AG09309 (cell line): ENCODE results near the gene EHD4.

Source experiments
- DNase-seq: peaks from one replicate; pipeline ENCODE4 v3.0.0-alpha.2; 2010; ENCODE audit warnings: low read depth
- H3K4me3 ChIP-seq: 2 replicates; pipeline ENCODE4 v1.5.1; 2011; ENCODE audit warnings: mild to moderate bottlenecking, low read depth, low read length, moderate library complexity; ENCODE audit not compliant: control insufficient read depth
- CTCF ChIP-seq: IDR thresholded peaks from 2 replicates; pipeline ENCODE4 v1.5.1; 2011; ENCODE audit warnings: mild to moderate bottlenecking, low read depth, low read length, inconsistent platforms; ENCODE audit not compliant: insufficient read depth, control insufficient read depth; ENCODE audit errors: missing control alignments

The EHD4 gene

GRCh38 chr15:41917767-41918430 is 54.5 kb downstream of the EHD4 start:
- DNase-seq: no peak
- TF ChIP-seq CTCF: no peak
- H3K4me3 ChIP-seq: no peak overlapping the region

- H3K4me3 ChIP-seq: no peak overlapping the region
- no peak for DNase-seq
- TF ChIP-seq CTCF: no peak
Measured at GRCh38 chr15:41915255-41915994, 56.9 kb downstream of the EHD4 start.

GRCh38 chr15:41914411-41914810 is 57.9 kb downstream of the EHD4 start:
- H3K4me3 ChIP-seq: no peak overlapping the region
- DNase-seq: no peak
- TF ChIP-seq CTCF: no peak

GRCh38 chr15:41913256-41913655 is 59.1 kb downstream of the EHD4 start:
- H3K4me3 ChIP-seq: no peak overlapping the region
- TF ChIP-seq CTCF: no peak
- DNase-seq: no peak

GRCh38 chr15:41911691-41912345 is 60.5 kb downstream of the EHD4 start:
- DNase-seq: no peak
- no peak overlapping the region for H3K4me3 ChIP-seq
- no peak for TF ChIP-seq CTCF

- no peak for TF ChIP-seq CTCF
- no peak overlapping the region for H3K4me3 ChIP-seq
Measured at GRCh38 chr15:41908736-41909461, 63.5 kb downstream of the EHD4 start.

More at GRCh38 chr15:41908736-41909461, 63.5 kb downstream of the EHD4 start:
- DNase-seq: no peak
